OCI-LY1 (cell line): ENCODE results near the gene NKX3-2.

Source experiments
- EZH2 ChIP-seq: fragments of 200-600 bp; sonication (generic), shearing (Covaris generic); IDR thresholded peaks from 2 replicates; pipeline ENCODE4 v1.8.0; 2017; ENCODE audit warnings: borderline replicate concordance, mixed run types, mild to moderate bottlenecking, antibody characterized with exemption, low read length, moderate library complexity, mixed read lengths
- TF ChIP-seq, protein P1 (sequence below): fragments of 200-600 bp; sonication (generic), shearing (Covaris generic); IDR thresholded peaks from 2 replicates; pipeline ENCODE4 v1.5.1; 2017; ENCODE audit warnings: mild to moderate bottlenecking, antibody characterized with exemption, low read length, moderate library complexity, mixed read lengths

DNA sequence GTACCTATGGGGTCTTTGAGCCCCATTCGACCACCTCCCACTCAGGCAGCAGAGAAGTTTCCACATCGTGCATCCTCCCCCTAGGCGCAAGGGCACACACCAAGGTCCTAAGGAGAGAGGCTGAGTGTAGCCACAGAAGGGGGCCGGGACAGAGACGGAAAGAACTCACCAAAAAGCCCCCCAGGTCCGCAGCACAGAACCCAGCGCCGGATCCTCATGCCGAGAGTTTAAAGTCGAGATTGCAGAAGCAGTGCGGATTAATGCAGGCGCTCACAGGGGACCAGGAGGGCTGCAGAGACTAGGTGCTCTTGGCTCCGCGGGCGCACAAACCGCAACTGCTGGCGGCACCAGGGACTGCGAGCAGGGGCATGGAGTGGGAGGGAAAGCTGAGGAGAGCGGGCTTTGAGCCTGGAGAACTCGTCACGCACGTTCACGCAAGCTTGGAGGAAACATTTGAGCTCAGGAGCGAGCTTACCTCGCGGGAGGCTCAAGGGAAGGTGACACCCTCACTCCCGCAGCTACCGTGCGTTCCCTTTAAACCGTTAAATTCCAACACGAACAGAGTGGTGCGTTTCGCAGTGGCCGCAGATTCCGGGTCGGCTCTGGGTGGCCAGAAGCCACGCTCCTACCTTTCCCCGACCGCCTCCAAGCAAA is 8.5 kb downstream of the NKX3-2 start:
- TF ChIP-seq, protein P1, sequence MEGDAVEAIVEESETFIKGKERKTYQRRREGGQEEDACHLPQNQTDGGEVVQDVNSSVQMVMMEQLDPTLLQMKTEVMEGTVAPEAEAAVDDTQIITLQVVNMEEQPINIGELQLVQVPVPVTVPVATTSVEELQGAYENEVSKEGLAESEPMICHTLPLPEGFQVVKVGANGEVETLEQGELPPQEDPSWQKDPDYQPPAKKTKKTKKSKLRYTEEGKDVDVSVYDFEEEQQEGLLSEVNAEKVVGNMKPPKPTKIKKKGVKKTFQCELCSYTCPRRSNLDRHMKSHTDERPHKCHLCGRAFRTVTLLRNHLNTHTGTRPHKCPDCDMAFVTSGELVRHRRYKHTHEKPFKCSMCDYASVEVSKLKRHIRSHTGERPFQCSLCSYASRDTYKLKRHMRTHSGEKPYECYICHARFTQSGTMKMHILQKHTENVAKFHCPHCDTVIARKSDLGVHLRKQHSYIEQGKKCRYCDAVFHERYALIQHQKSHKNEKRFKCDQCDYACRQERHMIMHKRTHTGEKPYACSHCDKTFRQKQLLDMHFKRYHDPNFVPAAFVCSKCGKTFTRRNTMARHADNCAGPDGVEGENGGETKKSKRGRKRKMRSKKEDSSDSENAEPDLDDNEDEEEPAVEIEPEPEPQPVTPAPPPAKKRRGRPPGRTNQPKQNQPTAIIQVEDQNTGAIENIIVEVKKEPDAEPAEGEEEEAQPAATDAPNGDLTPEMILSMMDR, result no peak
- TF ChIP-seq EZH2, result no peak
